ENCODE results near the gene SERPINI1.

DNA sequence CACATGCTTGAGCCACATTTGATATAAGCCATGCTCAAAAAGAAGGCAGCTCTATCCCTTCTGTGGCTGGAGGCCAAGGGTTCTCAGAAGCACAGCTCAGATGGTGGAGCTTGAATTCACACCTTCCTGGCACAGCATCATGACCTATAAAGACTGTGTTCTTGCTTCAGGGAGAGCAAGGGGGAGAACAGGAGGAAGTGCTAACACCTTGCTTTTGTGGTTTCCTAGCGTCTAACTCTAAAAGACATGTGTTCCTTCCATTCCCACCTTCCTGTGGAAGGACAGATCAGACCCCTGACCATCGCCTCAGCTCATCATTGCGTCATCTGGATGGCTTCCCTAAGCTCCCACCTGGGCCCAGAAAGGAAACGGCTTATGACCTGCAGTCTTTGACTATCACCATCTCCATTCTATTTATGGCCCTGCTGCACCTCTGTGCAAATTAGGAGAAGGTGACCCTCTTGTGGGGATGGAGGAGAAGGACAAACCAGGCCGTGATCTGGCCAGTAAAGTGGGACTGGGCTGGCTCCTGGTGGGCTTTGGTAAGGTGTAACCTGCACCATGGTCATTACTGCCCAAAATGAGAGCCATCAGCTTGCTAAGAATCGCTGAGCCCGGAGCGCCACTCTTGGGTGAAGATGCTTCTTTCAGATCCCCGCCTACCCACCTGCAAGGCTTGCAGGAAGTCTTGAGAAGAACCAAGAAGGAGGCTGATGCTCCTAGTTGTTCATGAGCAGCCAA is 128.5 kb downstream of the SERPINI1 start:
- TF ChIP-seq, protein P1, sequence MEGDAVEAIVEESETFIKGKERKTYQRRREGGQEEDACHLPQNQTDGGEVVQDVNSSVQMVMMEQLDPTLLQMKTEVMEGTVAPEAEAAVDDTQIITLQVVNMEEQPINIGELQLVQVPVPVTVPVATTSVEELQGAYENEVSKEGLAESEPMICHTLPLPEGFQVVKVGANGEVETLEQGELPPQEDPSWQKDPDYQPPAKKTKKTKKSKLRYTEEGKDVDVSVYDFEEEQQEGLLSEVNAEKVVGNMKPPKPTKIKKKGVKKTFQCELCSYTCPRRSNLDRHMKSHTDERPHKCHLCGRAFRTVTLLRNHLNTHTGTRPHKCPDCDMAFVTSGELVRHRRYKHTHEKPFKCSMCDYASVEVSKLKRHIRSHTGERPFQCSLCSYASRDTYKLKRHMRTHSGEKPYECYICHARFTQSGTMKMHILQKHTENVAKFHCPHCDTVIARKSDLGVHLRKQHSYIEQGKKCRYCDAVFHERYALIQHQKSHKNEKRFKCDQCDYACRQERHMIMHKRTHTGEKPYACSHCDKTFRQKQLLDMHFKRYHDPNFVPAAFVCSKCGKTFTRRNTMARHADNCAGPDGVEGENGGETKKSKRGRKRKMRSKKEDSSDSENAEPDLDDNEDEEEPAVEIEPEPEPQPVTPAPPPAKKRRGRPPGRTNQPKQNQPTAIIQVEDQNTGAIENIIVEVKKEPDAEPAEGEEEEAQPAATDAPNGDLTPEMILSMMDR (conservative IDR thresholded peaks at IDR 0.05; ENCODE audit: low read length): no peak
- TF ChIP-seq EZH2phosphoT487 (IDR thresholded peaks at IDR 0.05; ENCODE audit: borderline replicate concordance): no peak
